Lower leg skin (tissue), 3 donors: ENCODE data around the gene CTLA4.

Experiments used
- POLR2A ChIP-seq, 2 donors: fragments of 450-650 bp; IDR thresholded peaks; one replicate each; pipeline ENCODE4 v1.6.1; 2016 to 2017; ENCODE audit warnings: antibody characterized with exemption in 2 of 2, mild to moderate bottlenecking in 1 of 2, moderate library complexity in 1 of 2
- TF ChIP-seq, protein P1 (sequence below), 3 donors: fragments of 450-650 bp; IDR thresholded peaks; one replicate each; pipeline ENCODE4 v1.5.1; 2016; ENCODE audit warnings: antibody characterized with exemption in 3 of 3, mild to moderate bottlenecking in 3 of 3, moderate library complexity in 2 of 3

DNA sequence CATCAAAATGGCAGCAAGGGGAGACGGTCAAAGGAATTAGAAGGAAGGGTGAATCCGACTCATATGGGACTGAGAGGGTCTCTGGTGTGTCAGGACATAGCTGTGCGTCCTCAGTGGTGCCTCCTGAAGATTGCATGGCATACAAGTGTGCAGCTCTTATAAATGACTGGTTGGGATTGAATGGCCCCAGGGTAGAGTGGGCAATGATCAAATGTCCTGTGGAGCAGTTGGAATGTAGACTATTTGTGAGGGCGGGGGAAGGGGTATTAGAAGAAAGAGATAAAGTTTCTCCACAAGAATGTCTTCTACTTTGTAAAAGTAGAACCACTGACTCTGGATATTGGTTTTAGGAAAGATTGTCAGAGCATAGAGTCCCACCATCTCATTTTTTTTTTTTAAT, 24.6 kb downstream of the CTLA4 start:
- TF ChIP-seq, protein P1, sequence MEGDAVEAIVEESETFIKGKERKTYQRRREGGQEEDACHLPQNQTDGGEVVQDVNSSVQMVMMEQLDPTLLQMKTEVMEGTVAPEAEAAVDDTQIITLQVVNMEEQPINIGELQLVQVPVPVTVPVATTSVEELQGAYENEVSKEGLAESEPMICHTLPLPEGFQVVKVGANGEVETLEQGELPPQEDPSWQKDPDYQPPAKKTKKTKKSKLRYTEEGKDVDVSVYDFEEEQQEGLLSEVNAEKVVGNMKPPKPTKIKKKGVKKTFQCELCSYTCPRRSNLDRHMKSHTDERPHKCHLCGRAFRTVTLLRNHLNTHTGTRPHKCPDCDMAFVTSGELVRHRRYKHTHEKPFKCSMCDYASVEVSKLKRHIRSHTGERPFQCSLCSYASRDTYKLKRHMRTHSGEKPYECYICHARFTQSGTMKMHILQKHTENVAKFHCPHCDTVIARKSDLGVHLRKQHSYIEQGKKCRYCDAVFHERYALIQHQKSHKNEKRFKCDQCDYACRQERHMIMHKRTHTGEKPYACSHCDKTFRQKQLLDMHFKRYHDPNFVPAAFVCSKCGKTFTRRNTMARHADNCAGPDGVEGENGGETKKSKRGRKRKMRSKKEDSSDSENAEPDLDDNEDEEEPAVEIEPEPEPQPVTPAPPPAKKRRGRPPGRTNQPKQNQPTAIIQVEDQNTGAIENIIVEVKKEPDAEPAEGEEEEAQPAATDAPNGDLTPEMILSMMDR (IDR thresholded peaks at IDR 0.05) = no peak
- no peak for TF ChIP-seq POLR2A (IDR thresholded peaks at IDR 0.05)
